Right cardiac atrium (tissue), 5 donors: ENCODE measurements around the gene NUP93. TPM values are rescaled to one million over a fixed set of nuclear protein-coding genes. Genes with fewer than 3 reads are reported as not detected.
"Not testable (repeated sequence)": the region's sequence is repeated elsewhere in the genome, so short reads cannot be mapped to it uniquely, and the experiment has no call there.

ENCODE experiments used
- ATAC-seq, 2 donors: fragments of 200-7000 bp; cut with Tn5 transposase; one replicate each; pipeline versions ENCODE4 v1.8.0 to v1.9.1; 2020; ENCODE audit warnings: moderate library complexity in 2 of 2, mild to moderate bottlenecking in 1 of 2
- DNase-seq, 3 donors: peaks; one replicate each; pipeline ENCODE4 v3.0.0-alpha.2; 2020
- H3K27ac ChIP-seq: one replicate; pipeline ENCODE4 v1.5.1; 2013; ENCODE audit warnings: mild to moderate bottlenecking, low read length, control low read depth, moderate library complexity
- H3K27me3 ChIP-seq: one replicate; pipeline ENCODE4 v1.6.1; 2013; ENCODE audit not compliant: control insufficient read depth, insufficient read depth
- H3K4me1 ChIP-seq: one replicate; pipeline ENCODE4 v1.6.1; 2013; ENCODE audit warnings: low read length; ENCODE audit not compliant: control insufficient read depth, insufficient read depth
- H3K4me3 ChIP-seq: one replicate; pipeline ENCODE4 v1.5.1; 2013; ENCODE audit warnings: low read length, control low read depth
- H3K9me3 ChIP-seq: one replicate; pipeline ENCODE4 v1.6.1; 2013; ENCODE audit warnings: low read length; ENCODE audit not compliant: control insufficient read depth
- WGBS: extraction: QIAGEN DNeasy Blood & Tissue Kit; methylation state at CpG from one replicate; pipeline ENCODE4 v1.1.7; 2013; 5-methylcytosine and 5-hydroxymethylcytosine counted together
- intact Hi-C, 4 donors: fragments of 100-400 bp; cut with DNase I; formaldehyde crosslinking; loops; one replicate each; pipeline versions ENCODE4 v1.11.0 to v1.14.0; 2022 to 2023
- polyA plus RNA-seq: library from polyadenylated mRNA; stranded (reverse); fragments of 200-250 nt; gene quantifications from one replicate; pipeline ENCODE4 v1.2.3, GENCODE V29; 2013
- total RNA-seq, 4 donors: library from RNA; stranded (reverse); fragmentation: NEBNext Ultra II Directional; extraction: Animal tissue kit (Norgen Biotek cat#: 25700); gene quantifications; one replicate each; pipeline ENCODE4 v1.2.1, GENCODE V29; 2021
- donor health status: healthy with polysubstance abuse.
- donor health status: DM: no; HTN: yes; CAD: no.
- donor health status: DM: no; HTN: no; CAD: no.
- donor health status: DM: no; HTN: yes; CAD: no; lungs with severe emphysema.
- donor health status: DM: yes; HTN: yes; CAD: no.

Gene NUP93
- total and polyA plus RNA-seq, 5 donors, result 18.9 to 36.0 (median 29.3) TPM

DNA sequence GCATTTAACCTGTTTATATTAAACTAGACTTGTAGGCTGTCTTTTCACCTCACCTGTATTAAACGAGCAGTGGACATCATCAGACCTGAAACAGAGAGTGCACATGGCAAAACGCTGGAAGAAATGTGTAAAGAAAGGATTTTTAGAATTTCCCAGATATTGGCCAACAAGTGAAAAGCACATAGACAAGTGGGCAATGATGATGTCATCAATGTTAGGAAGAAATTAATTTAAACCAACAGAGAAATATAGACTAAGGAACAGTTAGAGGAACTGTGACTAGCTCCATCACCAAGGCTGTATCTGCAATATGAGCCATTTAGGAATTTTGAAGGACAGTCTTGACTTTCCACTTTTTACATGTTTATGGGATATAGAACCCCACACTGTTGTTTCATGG, 67.9 kb downstream of the NUP93 start:
- WGBS, result 95% methylated on average over 2 of the region's 2 CpGs
- intact Hi-C loops, result no loop called here
- ATAC-seq (no peak), DNase-seq (no peak)
- Histone ChIP-seq H3K4me1 (peaks cover 3% of the 10 kb centered on the region), H3K27me3 (no peaks in the 10 kb centered on the region), H3K4me3 (no peak overlapping the region), H3K27ac (no peak overlapping the region), H3K9me3 (no peaks in the 10 kb centered on the region)

GRCh38 chr16:56798955-56799354, 69.0 kb downstream of the NUP93 start:
- DNase-seq (no peak), ATAC-seq (no peak)
- WGBS, result 94% methylated on average over 3 of the region's 3 CpGs
- H3K4me1 ChIP-seq, result no peaks in the 10 kb centered on the region
- no peak overlapping the region for H3K4me3 ChIP-seq
- H3K27me3 ChIP-seq, result no peaks in the 10 kb centered on the region
- no peaks in the 10 kb centered on the region for H3K9me3 ChIP-seq
- H3K27ac ChIP-seq, result no peak overlapping the region
- intact Hi-C loops, result no loop called here

DNA sequence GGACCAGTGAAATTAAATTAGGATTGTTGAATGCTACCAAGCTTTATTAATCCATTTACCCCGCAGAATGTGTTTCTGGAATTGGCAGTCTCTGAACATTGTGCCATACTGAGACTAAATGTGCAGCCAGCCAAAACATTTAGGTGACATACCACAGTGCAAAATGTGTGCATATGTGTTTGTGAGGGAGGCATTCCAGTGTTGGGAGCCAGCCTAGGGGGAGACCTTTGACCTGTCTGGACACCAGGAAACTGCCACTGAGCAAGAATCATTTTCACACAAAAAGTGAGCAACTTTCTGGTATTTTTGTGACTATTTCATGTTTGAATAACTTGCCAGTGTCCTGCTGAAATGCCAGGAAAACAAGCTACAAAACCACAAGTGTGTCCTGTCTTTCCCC, 70.4 kb downstream of the NUP93 start:
- ATAC-seq, result no peak
- Histone ChIP-seq H3K27ac (no peak overlapping the region), H3K4me3 (no peak overlapping the region), H3K9me3 (no peaks in the 10 kb centered on the region), H3K4me1 (no peaks in the 10 kb centered on the region), H3K27me3 (no peaks in the 10 kb centered on the region)
- intact Hi-C loops, result no loop called here
- no peak for DNase-seq
- WGBS, result 90% methylated on average over 1 of the region's 1 CpG

- H3K27ac ChIP-seq, result no peak overlapping the region
- no peaks in the 10 kb centered on the region for H3K27me3 ChIP-seq
- no peak overlapping the region for H3K4me3 ChIP-seq
- no peaks in the 10 kb centered on the region for H3K9me3 ChIP-seq
- intact Hi-C loops, result no loop called here
- 77% methylated on average over 3 of the region's 3 CpGs for WGBS
- DNase-seq (no peak), ATAC-seq (no peak)
- no peaks in the 10 kb centered on the region for H3K4me1 ChIP-seq
Measured at GRCh38 chr16:56801762-56802161, 71.8 kb downstream of the NUP93 start.

GRCh38 chr16:56807011-56807675, 77.2 kb downstream of the NUP93 start:
- Histone ChIP-seq H3K27ac (no peak overlapping the region), H3K4me3 (no peak overlapping the region), H3K9me3 (no peaks in the 10 kb centered on the region), H3K4me1 (no peaks in the 10 kb centered on the region), H3K27me3 (no peaks in the 10 kb centered on the region)
- DNase-seq (no peak), ATAC-seq (no peak)
- intact Hi-C loops, result no loop called here
- 74% methylated on average over 3 of the region's 3 CpGs for WGBS

GRCh38 chr16:56807676-56808067, 77.7 kb downstream of the NUP93 start:
- intact Hi-C loops, result not testable (repeated sequence)

DNA sequence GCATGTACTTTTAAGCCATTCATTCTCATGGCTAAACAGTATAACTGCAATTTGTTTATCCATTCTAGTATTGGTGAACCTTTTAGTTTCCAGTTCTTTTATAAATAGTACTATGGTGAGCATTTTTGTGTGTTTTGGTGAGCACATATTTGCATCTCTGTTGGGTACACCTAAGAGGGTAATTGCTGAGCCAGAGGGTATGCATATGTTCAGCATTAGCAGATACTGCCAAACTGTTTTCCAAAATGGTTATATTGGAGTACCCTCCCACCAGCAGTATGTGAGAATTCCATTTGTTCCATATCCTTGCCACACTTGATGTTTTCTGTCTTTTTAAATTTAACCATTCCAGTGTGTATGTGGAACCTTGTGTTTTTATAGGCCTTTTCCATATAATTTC, 81.0 kb downstream of the NUP93 start:
- intact Hi-C loops, result no loop called here
- ATAC-seq, result no peak
- H3K4me3 ChIP-seq, result no peak overlapping the region

More at GRCh38 chr16:56807676-56808067, 77.7 kb downstream of the NUP93 start:
- not testable (repeated sequence) for H3K4me3 ChIP-seq, DNase-seq, H3K9me3 ChIP-seq, H3K27ac ChIP-seq, H3K27me3 ChIP-seq, ATAC-seq, H3K4me1 ChIP-seq
- WGBS, result 97% methylated on average over 9 of the region's 9 CpGs

DNA sequence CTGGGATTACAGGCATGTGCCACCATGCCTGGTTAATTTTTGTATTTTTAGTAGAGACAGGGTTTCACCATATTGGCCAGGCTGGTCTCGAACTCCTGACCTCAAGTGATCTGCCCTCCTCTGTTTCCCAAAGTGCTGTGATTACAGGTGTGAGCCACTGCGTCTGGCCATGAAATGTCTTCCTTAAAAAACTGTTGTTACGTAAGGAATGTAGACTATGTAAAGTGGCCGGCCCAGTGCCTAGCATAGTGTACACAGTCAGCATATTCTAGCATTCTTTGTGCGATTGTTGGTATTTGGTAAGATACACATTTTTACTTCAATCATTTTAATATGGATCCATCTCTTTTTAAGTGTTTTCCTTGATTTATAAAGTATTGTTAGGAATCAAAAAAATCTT, 81.7 kb downstream of the NUP93 start:
- ATAC-seq, H3K4me1 ChIP-seq, intact Hi-C loops, H3K27me3 ChIP-seq, H3K27ac ChIP-seq, DNase-seq, H3K4me3 ChIP-seq, H3K9me3 ChIP-seq: not testable (repeated sequence)
- WGBS, result 93% methylated on average over 5 of the region's 5 CpGs

More for the DNA sequence above, 81.0 kb downstream of the NUP93 start:
- no peaks in the 10 kb centered on the region for H3K4me1 ChIP-seq
- DNase-seq, result no peak
- H3K27ac ChIP-seq, result no peak overlapping the region
- no peaks in the 10 kb centered on the region for H3K27me3 ChIP-seq
- no peaks in the 10 kb centered on the region for H3K9me3 ChIP-seq

DNA sequence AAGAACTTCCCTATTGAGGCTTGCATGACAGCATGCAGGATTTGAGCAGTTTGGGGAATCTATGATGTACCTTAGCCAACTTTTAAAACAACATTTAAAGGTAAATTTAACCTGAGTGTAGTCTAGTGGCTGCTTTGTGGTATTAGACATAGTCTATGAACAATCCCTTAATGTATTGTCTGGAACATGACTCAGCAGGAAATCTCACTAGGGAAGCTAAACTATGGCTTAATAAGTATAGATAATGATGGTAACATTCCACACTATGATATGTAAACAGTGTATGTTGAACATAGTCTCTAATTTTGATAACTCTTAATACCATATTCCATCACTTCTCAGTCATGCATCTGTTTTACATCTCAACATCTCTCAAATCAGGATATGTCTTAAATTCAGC, 83.0 kb downstream of the NUP93 start:
- no peak for DNase-seq
- Histone ChIP-seq H3K27me3 (no peaks in the 10 kb centered on the region), H3K4me3 (no peak overlapping the region), H3K9me3 (no peaks in the 10 kb centered on the region), H3K4me1 (no peaks in the 10 kb centered on the region), H3K27ac (no peak overlapping the region)
- intact Hi-C loops, result no loop called here
- ATAC-seq, result no peak

- H3K9me3 ChIP-seq, result no peaks in the 10 kb centered on the region
- no peak overlapping the region for H3K4me3 ChIP-seq
- DNase-seq (no peak), ATAC-seq (peak; percentile 25 to 64)
- intact Hi-C loops, result no loop called here
- 66% methylated on average over 9 of the region's 9 CpGs for WGBS
- H3K27ac ChIP-seq, result no peak overlapping the region
- H3K4me1 ChIP-seq, result no peaks in the 10 kb centered on the region
- no peaks in the 10 kb centered on the region for H3K27me3 ChIP-seq
Measured at GRCh38 chr16:56814537-56815432, 84.9 kb downstream of the NUP93 start.

DNA sequence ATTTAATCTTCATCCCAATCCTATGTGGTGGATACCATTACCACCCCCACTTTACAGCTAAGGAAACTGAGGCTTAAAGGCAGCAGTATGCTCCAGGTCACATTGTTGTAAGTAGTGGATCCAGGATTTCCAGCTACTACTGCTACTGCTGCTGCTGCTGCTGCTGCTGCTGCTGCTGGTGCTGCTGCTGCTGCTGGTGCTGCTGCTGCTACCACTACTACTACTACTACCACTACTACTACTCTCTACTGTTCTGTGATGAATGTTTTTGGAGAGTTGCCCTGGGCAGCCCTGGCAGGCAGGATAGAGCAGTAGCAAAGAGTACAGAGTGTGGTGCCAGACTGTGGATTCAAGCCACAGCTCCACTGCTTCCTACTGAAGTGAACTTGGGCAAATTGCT, 85.8 kb downstream of the NUP93 start:
- intact Hi-C loops, result no loop called here
- DNase-seq (peak; percentile 15 to 54 (median 50)), ATAC-seq (peak; percentile 77 to 84)
- H3K27ac ChIP-seq, result no peak overlapping the region
- H3K4me3 ChIP-seq, result no peak overlapping the region
- H3K27me3 ChIP-seq, result no peaks in the 10 kb centered on the region
- no peaks in the 10 kb centered on the region for H3K4me1 ChIP-seq
- H3K9me3 ChIP-seq, result no peaks in the 10 kb centered on the region
